ENCODE results near the gene ZBTB48. TPM values are rescaled to one million over a fixed set of nuclear protein-coding genes. Genes with fewer than 3 reads are reported as not detected.
A peak's percentile ranks its signal among the peaks of the same experiment; 100 is the strongest.

ZBTB48 gene
- total RNA-seq, 1 donor from 2014 or later, result 44.2 TPM

GRCh38 chr1:6622396-6623152 is 42.8 kb downstream of the ZBTB48 start:
- Mint-ChIP-seq H3K27me3 (no peaks in the 10 kb centered on the region), H3K36me3 (peaks cover 7% of the 10 kb centered on the region), H3K9me3 (no peaks in the 10 kb centered on the region), H3K4me3 (peak overlapping the region; percentile 51), H3K27ac (no peak overlapping the region), H3K4me1 (ENCODE audit: unreplicated experiment) (peaks cover under 1% of the 10 kb centered on the region)
- no peak for TF ChIP-seq CTCF (conservative IDR thresholded peaks at IDR 0.05)
- DNase-seq (ENCODE audit: extremely low spot score, unreplicated experiment), result no peak

GRCh38 chr1:6623269-6623965 is 43.6 kb downstream of the ZBTB48 start:
- no peak for TF ChIP-seq CTCF (conservative IDR thresholded peaks at IDR 0.05)
- Mint-ChIP-seq H3K36me3 (peaks cover 11% of the 10 kb centered on the region), H3K4me1 (ENCODE audit: unreplicated experiment) (peaks cover 5% of the 10 kb centered on the region), H3K9me3 (no peaks in the 10 kb centered on the region), H3K27me3 (no peaks in the 10 kb centered on the region), H3K27ac (peak overlapping the region; percentile 70), H3K4me3 (peak overlapping the region; percentile 51)
- no peak for DNase-seq (ENCODE audit: extremely low spot score, unreplicated experiment)

GRCh38 chr1:6624710-6625583 is 45.2 kb downstream of the ZBTB48 start, which contains the start of gene THAP3:
THAP3 (plus strand) TSS chr1:6624868; CDS start chr1:6625219, 351 bp downstream.
- Mint-ChIP-seq H3K27ac (peak within 1 kb of the TSS; percentile 89), H3K27me3 (no peaks in the 10 kb centered on the region), H3K36me3 (peaks cover 11% of the 10 kb centered on the region), H3K9me3 (no peaks in the 10 kb centered on the region), H3K4me3 (peak within 1 kb of the TSS; percentile 91), H3K4me1 (ENCODE audit: unreplicated experiment) (peaks cover 5% of the 10 kb centered on the region)
- DNase-seq (ENCODE audit: extremely low spot score, unreplicated experiment), result peak; percentile 92
- TF ChIP-seq CTCF (conservative IDR thresholded peaks at IDR 0.05), result peak; percentile 24

- Mint-ChIP-seq H3K4me3 (peak overlapping the region; percentile 91), H3K27ac (peak overlapping the region; percentile 89), H3K4me1 (ENCODE audit: unreplicated experiment) (peaks cover 5% of the 10 kb centered on the region), H3K36me3 (peaks cover 7% of the 10 kb centered on the region), H3K27me3 (no peaks in the 10 kb centered on the region), H3K9me3 (no peaks in the 10 kb centered on the region)
- no peak for TF ChIP-seq CTCF (conservative IDR thresholded peaks at IDR 0.05)
- DNase-seq (ENCODE audit: extremely low spot score, unreplicated experiment), result no peak
Measured at GRCh38 chr1:6625584-6626149, 45.9 kb downstream of the ZBTB48 start.

- H3K36me3 Mint-ChIP-seq, result peaks cover 7% of the 10 kb centered on the region
- H3K27ac Mint-ChIP-seq, result no peak overlapping the region
- H3K4me1 Mint-ChIP-seq (ENCODE audit: unreplicated experiment), result peaks cover 5% of the 10 kb centered on the region
- no peak for TF ChIP-seq CTCF (conservative IDR thresholded peaks at IDR 0.05)
- no peaks in the 10 kb centered on the region for H3K9me3 Mint-ChIP-seq
- H3K4me3 Mint-ChIP-seq, result peak overlapping the region; percentile 91
- DNase-seq (ENCODE audit: extremely low spot score, unreplicated experiment), result no peak
- no peaks in the 10 kb centered on the region for H3K27me3 Mint-ChIP-seq
Measured at GRCh38 chr1:6627031-6627430, 47.2 kb downstream of the ZBTB48 start.
